Endothelial cell of umbilical vein (primary cell): ENCODE data around the gene JAZF1. TPM values are rescaled to one million over a fixed set of nuclear protein-coding genes. Genes with fewer than 3 reads are reported as not detected.

Source experiments
- BruUV-seq: library from RNA; stranded (reverse); fragments of 400-500 nt; replicated peaks from 2 replicates; lab custom pipeline; 2021; lab: Mats Ljungman, UMichigan
- CTCF ChIA-PET: fragments of 300-600, 350-600 bp; sonication (Branson Sonifier 250); formaldehyde crosslinking; loops from one replicate; lab custom pipeline; 2021; ENCODE audit warnings: antibody characterized with exemption, inconsistent platforms; lab: Charles Lee
- POLR2A ChIA-PET: fragments of 300-600, 350-600 bp; sonication (Branson Sonifier 250); formaldehyde crosslinking; loops from one replicate; lab custom pipeline; 2021; ENCODE audit warnings: antibody characterized with exemption, inconsistent platforms; lab: Charles Lee
- DNase-seq: peaks from one replicate; pipeline ENCODE4 v3.0.0-alpha.2; 2011; ENCODE audit warnings: low read depth, low spot score
- FAIRE-seq: peaks from 2 replicates; lab custom pipeline; 2011; peaks lifted over from hg19 to GRCh38; lab: Jason Lieb, UNC
- H2AFZ ChIP-seq: 2 replicates; pipeline ENCODE4 v1.6.0; 2012; ENCODE audit warnings: low read depth, low read length, control low read depth, inconsistent platforms
- H3K27ac ChIP-seq: 2 replicates; pipeline ENCODE4 v1.5.1; 2011; ENCODE audit warnings: low read depth, mild to moderate bottlenecking, control low read depth, low read length, moderate library complexity; ENCODE audit not compliant: insufficient read depth
- H3K27me3 ChIP-seq, 2 experiments: 2 replicates each; pipeline versions ENCODE4 v1.6.0 to v1.6.1; 2011; ENCODE audit warnings: low read length in 2 of 2, mixed read lengths in 1 of 2; ENCODE audit not compliant: control insufficient read depth in 2 of 2, insufficient read depth in 2 of 2
- H3K36me3 ChIP-seq, 2 experiments: 2 replicates in 1 of 2; 3 replicates in 1 of 2; pipeline ENCODE4 v1.5.1; 2011; ENCODE audit warnings: low read length in 2 of 2, mild to moderate bottlenecking in 1 of 2, moderate library complexity in 1 of 2; ENCODE audit not compliant: control insufficient read depth in 2 of 2, insufficient read depth in 2 of 2; ENCODE audit errors: extremely low read depth in 1 of 2
- H3K4me1 ChIP-seq: 3 replicates; pipeline ENCODE4 v1.5.1; 2011; ENCODE audit warnings: mild to moderate bottlenecking, low read length; ENCODE audit not compliant: control insufficient read depth, insufficient read depth; ENCODE audit errors: extremely low read depth
- H3K4me2 ChIP-seq: 2 replicates; pipeline ENCODE4 v1.6.1; 2011; ENCODE audit warnings: low read length, control low read depth, mixed read lengths; ENCODE audit not compliant: insufficient read depth
- H3K4me3 ChIP-seq, 3 experiments: fragments of 200-600 bp in 1 of 3; sonication (generic), shearing (Covaris generic) in 1 of 3; replicated peaks in 1 of 3; 2 replicates each; pipeline ENCODE4 v1.5.1; 2011 to 2016; ENCODE audit warnings: control low read depth in 3 of 3, low read length in 3 of 3, mild to moderate bottlenecking in 2 of 3, inconsistent platforms in 1 of 3, low read depth in 1 of 3, moderate library complexity in 1 of 3; ENCODE audit not compliant: insufficient read depth in 1 of 3
- H3K79me2 ChIP-seq: 2 replicates; pipeline ENCODE4 v1.6.0; 2012; ENCODE audit warnings: low read length, inconsistent platforms; ENCODE audit not compliant: control insufficient read depth, insufficient read depth
- H3K9ac ChIP-seq: replicated peaks from 2 replicates; pipeline ENCODE3; 2011; ENCODE audit warnings: low read length, control low read depth; ENCODE audit not compliant: insufficient read depth; ENCODE audit errors: extremely low read depth
- H3K9me1 ChIP-seq: replicated peaks from 3 replicates; pipeline ENCODE4 v1.6.0; 2011; ENCODE audit warnings: mild to moderate bottlenecking, low read length; ENCODE audit not compliant: control insufficient read depth, insufficient read depth; ENCODE audit errors: extremely low read depth
- H3K9me3 ChIP-seq: replicated peaks from 2 replicates; pipeline ENCODE4 v1.5.1; 2012; ENCODE audit warnings: low read length, inconsistent platforms; ENCODE audit not compliant: control insufficient read depth, insufficient read depth
- H4K20me1 ChIP-seq: replicated peaks from 2 replicates; pipeline ENCODE3; 2011; ENCODE audit warnings: mild to moderate bottlenecking, low read length; ENCODE audit not compliant: control insufficient read depth, insufficient read depth; ENCODE audit errors: extremely low read depth
- EZH2 ChIP-seq: IDR thresholded peaks from 2 replicates; pipeline ENCODE4 v1.6.1; 2012; ENCODE audit warnings: borderline replicate concordance, low read depth, mild to moderate bottlenecking, moderate library complexity, low read length, inconsistent platforms; ENCODE audit not compliant: severe bottlenecking
- FOS ChIP-seq: IDR thresholded peaks from 2 replicates; pipeline ENCODE4 v1.6.1; 2011; ENCODE audit warnings: mild to moderate bottlenecking, low read length, moderate library complexity, borderline replicate concordance; ENCODE audit not compliant: insufficient read depth
- GATA2 ChIP-seq: IDR thresholded peaks from 2 replicates; pipeline ENCODE4 v1.7.0; 2011; ENCODE audit warnings: low read depth, mild to moderate bottlenecking, moderate library complexity, mixed read lengths, low read length; ENCODE audit not compliant: insufficient read length, insufficient read depth
- JUN ChIP-seq: IDR thresholded peaks from 2 replicates; pipeline ENCODE4 v1.6.1; 2011; ENCODE audit warnings: borderline replicate concordance, low read depth; ENCODE audit not compliant: insufficient read length, insufficient read depth
- MYC ChIP-seq: IDR thresholded peaks from one replicate; pipeline ENCODE4 v1.6.1; 2011; ENCODE audit warnings: mild to moderate bottlenecking, low read depth, low read length
- POLR2A ChIP-seq: IDR thresholded peaks from 2 replicates; pipeline ENCODE4 v1.6.1; 2012; ENCODE audit warnings: low read depth, mild to moderate bottlenecking, control low read depth, low read length
- POLR2AphosphoS5 ChIP-seq: IDR thresholded peaks from 2 replicates; pipeline ENCODE4 v1.6.1; 2012; ENCODE audit warnings: low read depth, mild to moderate bottlenecking, control low read depth, low read length, moderate library complexity; ENCODE audit not compliant: insufficient read depth
- dilution Hi-C: fragments of 300-500 bp; cut with MboI; formaldehyde crosslinking; loops from one replicate; pipeline ENCODE4 v1.15.0; 2019; ENCODE audit warnings: low sequenced_read_pairs; ENCODE audit not compliant: extremely low pct_ligation_motif_present
- intact Hi-C: fragments of 100-400 bp; cut with micrococcal nuclease; formaldehyde crosslinking; loops from one replicate; pipeline ENCODE4 v1.10.0; 2022
- polyA plus RNA-seq, 4 experiments: library from polyadenylated mRNA; depleted of rRNA in 3 of 4; stranded (reverse) in 3 of 4; unstranded in 1 of 4; fragments of >200 nt; gene quantifications; 2 replicates each; pipeline versions ENCODE4 v1.2.1 to v1.2.3, GENCODE V29; 2011 to 2012; ENCODE audit warnings: missing spikeins in 1 of 4
- total RNA-seq: library from RNA; stranded (reverse); gene quantifications from 2 replicates; pipeline ENCODE4 v1.2.3, GENCODE V29; 2021
- TF ChIP-seq, protein P1 (sequence below), 2 donors: IDR thresholded peaks; 1 replicate in 1 of 2; 2 replicates in 1 of 2; pipeline ENCODE4 v1.5.1; 2011; ENCODE audit warnings: low read length in 2 of 2, mild to moderate bottlenecking in 2 of 2, moderate library complexity in 2 of 2, control low read depth in 1 of 2, inconsistent platforms in 1 of 2, low read depth in 1 of 2; ENCODE audit not compliant: insufficient read depth in 1 of 2; ENCODE audit errors: extremely low read depth in 1 of 2
- TF ChIP-seq, protein P2 (sequence below): IDR thresholded peaks from 2 replicates; pipeline ENCODE4 v1.6.1; 2011; ENCODE audit not compliant: insufficient read depth, insufficient read length

JAZF1 gene
- total and polyA plus RNA-seq, 2 donors (not counting 3 experiments of a cell fraction or from before 2014, with no cell fraction given), result 2.5 to 16.9 TPM

DNA sequence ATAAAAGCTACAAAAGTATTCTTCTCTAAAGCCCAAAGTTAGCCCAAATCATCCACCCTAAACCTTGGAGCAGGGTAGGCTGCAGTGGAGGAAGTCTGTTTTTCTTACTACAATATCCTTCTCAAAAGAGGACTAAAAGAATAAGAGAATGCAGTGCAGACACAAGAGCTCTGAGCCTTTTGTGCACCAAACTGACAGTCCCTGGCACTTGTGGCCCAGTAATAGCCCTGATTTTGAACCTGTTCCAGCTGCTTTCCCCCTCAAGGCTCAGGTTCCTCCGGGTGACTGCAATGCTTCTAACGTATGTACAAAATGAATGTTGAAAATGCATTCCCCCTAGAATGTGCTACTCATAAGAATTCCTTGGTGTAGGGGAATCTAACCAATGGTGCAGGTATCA, 154.4 kb downstream of the JAZF1 start:
- intact Hi-C loops, result loop anchor here (10.0 kb wide), 1 partner anchor 211 kb away; no protein-coding TSS in a partner anchor
- POLR2A ChIA-PET, result no interaction called here
- BruUV-seq, result no TSS peak
- dilution Hi-C loops, result no loop called here
- DNase-seq (no peak), FAIRE-seq (no peak)
- no peaks in the 10 kb centered on the region for H3K79me2 ChIP-seq
- H3K4me2 ChIP-seq, result no peak overlapping the region
- H3K4me3 ChIP-seq, result no peak overlapping the region
- H4K20me1 ChIP-seq, result no peaks in the 10 kb centered on the region
- H3K4me1 ChIP-seq, result no peaks in the 10 kb centered on the region
- no peaks in the 10 kb centered on the region for H3K9me1 ChIP-seq
- H3K27ac ChIP-seq, result no peak overlapping the region
- no peak for TF ChIP-seq POLR2A
- no peak for TF ChIP-seq JUN
- TF ChIP-seq, protein P1, sequence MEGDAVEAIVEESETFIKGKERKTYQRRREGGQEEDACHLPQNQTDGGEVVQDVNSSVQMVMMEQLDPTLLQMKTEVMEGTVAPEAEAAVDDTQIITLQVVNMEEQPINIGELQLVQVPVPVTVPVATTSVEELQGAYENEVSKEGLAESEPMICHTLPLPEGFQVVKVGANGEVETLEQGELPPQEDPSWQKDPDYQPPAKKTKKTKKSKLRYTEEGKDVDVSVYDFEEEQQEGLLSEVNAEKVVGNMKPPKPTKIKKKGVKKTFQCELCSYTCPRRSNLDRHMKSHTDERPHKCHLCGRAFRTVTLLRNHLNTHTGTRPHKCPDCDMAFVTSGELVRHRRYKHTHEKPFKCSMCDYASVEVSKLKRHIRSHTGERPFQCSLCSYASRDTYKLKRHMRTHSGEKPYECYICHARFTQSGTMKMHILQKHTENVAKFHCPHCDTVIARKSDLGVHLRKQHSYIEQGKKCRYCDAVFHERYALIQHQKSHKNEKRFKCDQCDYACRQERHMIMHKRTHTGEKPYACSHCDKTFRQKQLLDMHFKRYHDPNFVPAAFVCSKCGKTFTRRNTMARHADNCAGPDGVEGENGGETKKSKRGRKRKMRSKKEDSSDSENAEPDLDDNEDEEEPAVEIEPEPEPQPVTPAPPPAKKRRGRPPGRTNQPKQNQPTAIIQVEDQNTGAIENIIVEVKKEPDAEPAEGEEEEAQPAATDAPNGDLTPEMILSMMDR (IDR thresholded peaks at IDR 0.05; ENCODE audit: extremely low read depth in 1 of 2, insufficient read depth in 1 of 2, low read depth in 1 of 2, low read length in 2 of 2), result no peak
- no peak for TF ChIP-seq POLR2AphosphoS5
- H3K27me3 ChIP-seq, result no peaks in the 10 kb centered on the region
- CTCF ChIA-PET, result interaction anchor here (0.8 to 2.3 kb wide), 2 partner anchors 70 to 830 kb away, joined by 3 to 8 read pairs; no protein-coding TSS in a partner anchor
- H3K36me3 ChIP-seq, result no peaks in the 10 kb centered on the region
- H3K9ac ChIP-seq, result no peak overlapping the region
- H3K9me3 ChIP-seq, result no peaks in the 10 kb centered on the region
- no peak overlapping the region for H2AFZ ChIP-seq

DNA sequence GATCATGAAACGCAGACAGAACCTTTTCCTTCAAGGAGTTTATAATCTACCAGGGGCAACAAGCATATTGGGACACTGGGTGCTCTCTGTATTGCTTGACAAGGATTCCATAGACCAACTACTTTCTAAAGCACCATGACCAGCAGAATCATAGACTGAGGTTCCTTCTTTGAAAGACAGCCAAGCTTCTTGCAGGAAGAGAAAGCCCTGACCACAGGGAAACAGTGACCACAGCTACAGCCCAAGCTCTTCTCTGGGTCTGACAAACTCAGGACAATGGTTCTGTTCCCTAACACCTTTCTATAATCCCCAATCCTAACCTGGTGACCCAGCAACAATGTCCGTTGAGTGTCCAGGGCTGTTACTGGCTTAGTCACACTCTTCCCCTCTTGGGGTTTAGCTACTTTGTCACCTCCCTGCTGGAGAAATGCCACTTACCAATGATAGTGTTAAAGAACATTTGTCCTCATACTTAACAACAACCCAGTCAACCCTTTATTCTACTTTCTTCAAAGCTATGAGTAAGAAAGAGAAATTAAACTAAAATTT, 155.7 kb downstream of the JAZF1 start:
- Histone ChIP-seq H3K9ac (no peak overlapping the region), H4K20me1 (no peaks in the 10 kb centered on the region), H3K27ac (no peak overlapping the region), H3K36me3 (no peaks in the 10 kb centered on the region), H2AFZ (no peak overlapping the region), H3K79me2 (no peaks in the 10 kb centered on the region), H3K4me2 (no peak overlapping the region), H3K4me1 (no peaks in the 10 kb centered on the region), H3K9me1 (no peaks in the 10 kb centered on the region), H3K27me3 (no peaks in the 10 kb centered on the region), H3K4me3 (no peak overlapping the region), H3K9me3 (no peaks in the 10 kb centered on the region)
- ChIA-PET POLR2A (no interaction called here), CTCF (interaction anchor here (0.8 to 2.3 kb wide), 7 partner anchors 25 to 829 kb away, joined by 3 to 10 read pairs (median 4); no protein-coding TSS in a partner anchor)
- intact Hi-C loops, result loop anchor here (5.0 to 10.0 kb wide), 2 partner anchors 210 to 448 kb away; no protein-coding TSS in a partner anchor
- no peak for DNase-seq
- TF ChIP-seq, protein P1 (IDR thresholded peaks at IDR 0.05; ENCODE audit: extremely low read depth in 1 of 2, insufficient read depth in 1 of 2, low read depth in 1 of 2, low read length in 2 of 2), result no peak
- TF ChIP-seq GATA2 (no peak), EZH2 (no peak), JUN (no peak), FOS (no peak), MYC (no peak), POLR2AphosphoS5 (no peak), POLR2A (no peak)
- TF ChIP-seq, protein P2, sequence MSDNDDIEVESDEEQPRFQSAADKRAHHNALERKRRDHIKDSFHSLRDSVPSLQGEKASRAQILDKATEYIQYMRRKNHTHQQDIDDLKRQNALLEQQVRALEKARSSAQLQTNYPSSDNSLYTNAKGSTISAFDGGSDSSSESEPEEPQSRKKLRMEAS, result no peak
- FAIRE-seq, result no peak
- no TSS peak for BruUV-seq
- dilution Hi-C loops, result no loop called here
